DND-41 (cell line): ENCODE results near the gene ZGPAT.

Source experiments
- ATAC-seq: fragments of 200-7000 bp; cut with Tn5 transposase; 3 replicates; pipeline ENCODE4 v1.9.1; 2021; ENCODE audit warnings: low read depth; ENCODE audit not compliant: insufficient read depth
- DNase-seq: peaks from one replicate; pipeline ENCODE4 v3.0.0-alpha.2; 2020
- H2AFZ ChIP-seq: 2 replicates; pipeline ENCODE4 v1.6.0; 2012; ENCODE audit warnings: low read depth, low read length
- H3K27ac ChIP-seq: 2 replicates; pipeline ENCODE4 v1.5.1; 2012; ENCODE audit warnings: low read length, inconsistent platforms
- H3K27me3 ChIP-seq: fragments of 200-600 bp; sonication (generic); 2 replicates; pipeline ENCODE4 v1.6.0; 2012; ENCODE audit warnings: low read length, mild to moderate bottlenecking, inconsistent platforms; ENCODE audit not compliant: insufficient read depth, poor library complexity
- H3K36me3 ChIP-seq: 2 replicates; pipeline ENCODE4 v1.5.1; 2012; ENCODE audit warnings: low read length, inconsistent platforms; ENCODE audit not compliant: insufficient read depth
- H3K4me1 ChIP-seq: 2 replicates; pipeline ENCODE4 v1.5.1; 2012; ENCODE audit warnings: mild to moderate bottlenecking, low read length; ENCODE audit not compliant: insufficient read depth
- H3K4me2 ChIP-seq: 2 replicates; pipeline ENCODE4 v1.6.0; 2012; ENCODE audit warnings: mild to moderate bottlenecking, moderate library complexity, low read length, inconsistent platforms; ENCODE audit not compliant: insufficient read depth
- H3K4me3 ChIP-seq, 2 experiments: fragments of 200-600 bp in 1 of 2; shearing (Covaris generic) in 1 of 2; 2 replicates each; pipeline ENCODE4 v1.5.1; 2012 to 2016; ENCODE audit warnings: inconsistent platforms in 2 of 2, low read length in 2 of 2, mild to moderate bottlenecking in 2 of 2, low read depth in 1 of 2, moderate library complexity in 1 of 2
- H3K79me2 ChIP-seq: 2 replicates; pipeline ENCODE4 v1.6.0; 2012; ENCODE audit warnings: low read length, inconsistent platforms; ENCODE audit not compliant: insufficient read depth
- H3K9ac ChIP-seq: 2 replicates; pipeline ENCODE4 v1.6.0; 2012; ENCODE audit warnings: low read depth, mild to moderate bottlenecking, inconsistent platforms, low read length, moderate library complexity
- H3K9me3 ChIP-seq: 2 replicates; pipeline ENCODE4 v1.5.1; 2012; ENCODE audit warnings: low read length, moderate library complexity, mild to moderate bottlenecking, inconsistent platforms; ENCODE audit not compliant: insufficient read depth, severe bottlenecking
- H4K20me1 ChIP-seq: 2 replicates; pipeline ENCODE4 v1.6.0; 2012; ENCODE audit warnings: low read length; ENCODE audit not compliant: insufficient read depth
- CTCF ChIP-seq: IDR thresholded peaks from 2 replicates; pipeline ENCODE4 v1.5.1; 2012; ENCODE audit warnings: borderline replicate concordance, low read length, moderate library complexity, mild to moderate bottlenecking; ENCODE audit not compliant: poor library complexity, severe bottlenecking; ENCODE audit errors: extremely low read depth
- EZH2 ChIP-seq: IDR thresholded peaks from 3 replicates; pipeline ENCODE4 v1.6.1; 2012; ENCODE audit warnings: borderline replicate concordance, low read depth, mild to moderate bottlenecking, moderate library complexity, low read length, inconsistent platforms; ENCODE audit not compliant: severe bottlenecking

The ZGPAT gene

DNA sequence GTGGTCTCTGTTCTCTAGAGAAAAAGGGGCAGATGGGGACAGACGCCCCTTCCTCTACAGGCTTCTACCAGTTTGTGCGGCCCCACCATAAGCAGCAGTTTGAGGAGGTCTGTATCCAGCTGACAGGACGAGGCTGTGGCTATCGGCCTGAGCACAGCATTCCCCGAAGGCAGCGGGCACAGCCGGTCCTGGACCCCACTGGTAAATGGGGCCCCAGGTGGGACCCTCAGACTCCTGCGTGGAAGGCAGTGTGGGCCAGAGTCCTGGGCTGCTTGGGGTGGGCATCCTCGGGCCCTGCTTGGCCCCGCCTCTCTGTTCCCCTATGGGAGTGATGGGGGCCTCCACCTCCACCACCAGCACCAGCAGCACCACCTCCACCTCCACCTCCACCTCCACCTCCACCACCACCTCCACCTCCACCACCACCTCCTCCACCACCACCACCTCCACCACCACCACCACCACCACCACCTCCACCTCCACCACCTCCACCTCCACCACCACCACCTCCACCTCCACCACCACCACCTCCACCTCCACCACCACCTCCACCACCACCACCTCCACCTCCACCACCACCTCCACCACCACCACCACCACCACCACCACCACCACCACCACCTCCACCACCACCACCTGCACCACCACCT lies 14.6 kb upstream of the ZGPAT start:
- H3K4me2 ChIP-seq: no peak overlapping the region
- DNase-seq (no peak), ATAC-seq (no peak)
- TF ChIP-seq CTCF (no peak), EZH2 (no peak)
- no peak overlapping the region for H3K9ac ChIP-seq
- no peaks in the 10 kb centered on the region for H3K79me2 ChIP-seq
- no peaks in the 10 kb centered on the region for H3K9me3 ChIP-seq
- peaks cover 20% of the 10 kb centered on the region; the same call in 1 of the 2 replicates for H4K20me1 ChIP-seq
- peaks cover 50% of the 10 kb centered on the region for H3K36me3 ChIP-seq
- no peak overlapping the region for H3K27ac ChIP-seq
- no peaks in the 10 kb centered on the region for H3K4me1 ChIP-seq
- H2AFZ ChIP-seq: no peak overlapping the region
- no peak overlapping the region for H3K4me3 ChIP-seq
- H3K27me3 ChIP-seq: no peaks in the 10 kb centered on the region

GRCh38 chr20:63693733-63694583 lies 13.9 kb upstream of the ZGPAT start:
- Histone ChIP-seq H3K9ac (no peak overlapping the region), H3K4me1 (no peaks in the 10 kb centered on the region), H3K27ac (no peak overlapping the region), H3K36me3 (peaks cover 50% of the 10 kb centered on the region), H3K79me2 (no peaks in the 10 kb centered on the region), H4K20me1 (peaks cover 25% of the 10 kb centered on the region; the same call in 1 of the 2 replicates), H2AFZ (no peak overlapping the region), H3K9me3 (no peaks in the 10 kb centered on the region), H3K27me3 (no peaks in the 10 kb centered on the region), H3K4me3 (no peak overlapping the region), H3K4me2 (no peak overlapping the region)
- TF ChIP-seq EZH2 (no peak), CTCF (no peak)
- ATAC-seq (no peak), DNase-seq (no peak)

- ATAC-seq: no peak
- no peaks in the 10 kb centered on the region for H3K9me3 ChIP-seq
- H4K20me1 ChIP-seq: peaks cover 29% of the 10 kb centered on the region; the same call in 1 of the 2 replicates
- H3K4me3 ChIP-seq: no peak overlapping the region
- H2AFZ ChIP-seq: no peak overlapping the region
- peaks cover 54% of the 10 kb centered on the region for H3K36me3 ChIP-seq
- DNase-seq: no peak
- TF ChIP-seq EZH2 (no peak), CTCF (no peak)
- H3K27ac ChIP-seq: no peak overlapping the region
- H3K79me2 ChIP-seq: no peaks in the 10 kb centered on the region
- H3K4me2 ChIP-seq: no peak overlapping the region
- H3K9ac ChIP-seq: no peak overlapping the region
- H3K4me1 ChIP-seq: no peaks in the 10 kb centered on the region
- no peaks in the 10 kb centered on the region for H3K27me3 ChIP-seq
These were observed 13.0 kb upstream of the ZGPAT start for GRCh38 chr20:63694584-63695423.
